ENCODE data around the gene KDM2A. TPM values are rescaled to one million over a fixed set of nuclear protein-coding genes. Genes with fewer than 3 reads are reported as not detected.

The KDM2A gene
- total and polyA plus RNA-seq, 2 of the 13 experiments (the other 11 are each of a cell fraction or from before 2014, with no cell fraction given), result 31.3 to 31.4 TPM

DNA sequence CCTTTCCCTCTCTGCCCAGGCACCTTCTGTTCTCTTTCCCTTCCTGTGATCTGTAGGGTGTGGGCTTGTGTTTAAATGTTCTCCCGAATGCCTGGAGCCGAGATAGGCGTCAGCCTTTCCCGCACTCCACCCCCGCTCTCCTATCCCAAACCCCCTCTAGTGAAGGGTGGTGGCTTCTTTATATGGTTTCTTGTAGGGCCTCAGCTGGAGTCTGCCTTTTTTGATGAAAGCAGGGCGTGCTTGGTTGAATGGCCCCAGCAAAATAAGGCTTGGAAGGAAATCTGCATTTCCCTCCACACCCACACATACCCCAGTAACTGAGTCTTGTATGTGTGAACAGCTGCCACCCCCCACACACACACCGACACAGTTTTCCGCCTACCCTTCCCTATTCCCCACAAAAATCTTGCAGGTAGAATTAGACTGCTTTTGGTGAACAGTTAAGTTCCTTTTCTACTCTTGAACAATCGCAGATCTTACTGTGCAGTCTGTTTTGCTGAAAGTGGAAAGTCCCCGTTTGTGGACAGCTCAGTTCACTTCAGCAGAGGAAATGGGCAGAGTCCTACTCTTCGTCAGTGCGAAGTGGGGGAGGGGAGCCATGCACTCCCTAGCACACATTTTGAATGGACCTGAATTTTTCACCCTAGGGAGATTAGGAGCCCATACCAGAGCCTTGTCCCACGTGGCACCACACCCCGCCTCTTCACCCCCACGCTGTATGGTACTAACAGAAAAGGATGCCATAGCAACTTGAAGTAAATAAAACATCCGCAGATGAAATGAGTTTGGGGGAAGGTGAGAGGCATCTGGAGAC, 121.7 kb downstream of the KDM2A start (continued):
- TF ChIP-seq MXI1 (IDR thresholded peaks at IDR 0.05; ENCODE audit: borderline replicate concordance, low read depth, low read length) (peak; percentile 80; the same call in 1 of the 3 replicates), TAF1 (CRISPR knock-in tag; IDR thresholded peaks at IDR 0.05) (peak; percentile 24; the same call in 1 of the 2 replicates), GZF1 (CRISPR knock-in tag; IDR thresholded peaks at IDR 0.05) (no peak), EP300 (IDR thresholded peaks at IDR 0.05; ENCODE audit: low read depth in 2 of 2, low read length in 2 of 2) (0 out of 4 replicates have a peak, but pooled peaks of 1 of the 2 experiments have one; percentile 13), EP300 (CRISPR knock-in tag; IDR thresholded peaks at IDR 0.05; ENCODE audit: borderline replicate concordance) (no peak), BORCS8-MEF2B (CRISPR knock-in tag; IDR thresholded peaks at IDR 0.05) (0 out of 2 replicates have a peak, but pooled peaks have one; percentile 41), ZNF136 (CRISPR knock-in tag; IDR thresholded peaks at IDR 0.05; ENCODE audit: low read depth) (0 out of 2 replicates have a peak, but pooled peaks have one; percentile 11), ZNF577 (CRISPR knock-in tag; IDR thresholded peaks at IDR 0.05; ENCODE audit: borderline replicate concordance, low read depth) (no peak), KDM2A (CRISPR knock-in tag; IDR thresholded peaks at IDR 0.05; ENCODE audit: borderline replicate concordance, low read depth) (no peak), ZNF878 (CRISPR knock-in tag; IDR thresholded peaks at IDR 0.05) (no peak), ARID2 (CRISPR knock-in tag; IDR thresholded peaks at IDR 0.05; ENCODE audit: borderline replicate concordance) (0 out of 2 replicates have a peak, but pooled peaks have one; percentile 46)
- TF ChIP-seq, protein P1, sequence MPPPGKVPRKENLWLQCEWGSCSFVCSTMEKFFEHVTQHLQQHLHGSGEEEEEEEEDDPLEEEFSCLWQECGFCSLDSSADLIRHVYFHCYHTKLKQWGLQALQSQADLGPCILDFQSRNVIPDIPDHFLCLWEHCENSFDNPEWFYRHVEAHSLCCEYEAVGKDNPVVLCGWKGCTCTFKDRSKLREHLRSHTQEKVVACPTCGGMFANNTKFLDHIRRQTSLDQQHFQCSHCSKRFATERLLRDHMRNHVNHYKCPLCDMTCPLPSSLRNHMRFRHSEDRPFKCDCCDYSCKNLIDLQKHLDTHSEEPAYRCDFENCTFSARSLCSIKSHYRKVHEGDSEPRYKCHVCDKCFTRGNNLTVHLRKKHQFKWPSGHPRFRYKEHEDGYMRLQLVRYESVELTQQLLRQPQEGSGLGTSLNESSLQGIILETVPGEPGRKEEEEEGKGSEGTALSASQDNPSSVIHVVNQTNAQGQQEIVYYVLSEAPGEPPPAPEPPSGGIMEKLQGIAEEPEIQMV (CRISPR knock-in tag; IDR thresholded peaks at IDR 0.05; ENCODE audit: low read depth), result no peak
- TF ChIP-seq, protein P2, sequence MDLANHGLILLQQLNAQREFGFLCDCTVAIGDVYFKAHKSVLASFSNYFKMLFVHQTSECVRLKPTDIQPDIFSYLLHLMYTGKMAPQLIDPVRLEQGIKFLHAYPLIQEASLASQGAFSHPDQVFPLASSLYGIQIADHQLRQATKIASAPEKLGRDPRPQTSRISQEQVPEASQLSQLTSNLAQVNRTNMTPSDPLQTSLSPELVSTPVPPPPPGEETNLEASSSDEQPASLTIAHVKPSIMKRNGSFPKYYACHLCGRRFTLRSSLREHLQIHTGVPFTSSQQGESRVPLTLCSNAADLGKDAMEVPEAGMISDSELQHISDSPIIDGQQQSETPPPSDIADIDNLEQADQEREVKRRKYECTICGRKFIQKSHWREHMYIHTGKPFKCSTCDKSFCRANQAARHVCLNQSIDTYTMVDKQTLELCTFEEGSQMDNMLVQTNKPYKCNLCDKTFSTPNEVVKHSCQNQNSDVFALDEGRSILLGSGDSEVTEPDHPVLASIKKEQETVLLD (CRISPR knock-in tag; IDR thresholded peaks at IDR 0.05; ENCODE audit: low read depth), result no peak
- TF ChIP-seq, protein P3, sequence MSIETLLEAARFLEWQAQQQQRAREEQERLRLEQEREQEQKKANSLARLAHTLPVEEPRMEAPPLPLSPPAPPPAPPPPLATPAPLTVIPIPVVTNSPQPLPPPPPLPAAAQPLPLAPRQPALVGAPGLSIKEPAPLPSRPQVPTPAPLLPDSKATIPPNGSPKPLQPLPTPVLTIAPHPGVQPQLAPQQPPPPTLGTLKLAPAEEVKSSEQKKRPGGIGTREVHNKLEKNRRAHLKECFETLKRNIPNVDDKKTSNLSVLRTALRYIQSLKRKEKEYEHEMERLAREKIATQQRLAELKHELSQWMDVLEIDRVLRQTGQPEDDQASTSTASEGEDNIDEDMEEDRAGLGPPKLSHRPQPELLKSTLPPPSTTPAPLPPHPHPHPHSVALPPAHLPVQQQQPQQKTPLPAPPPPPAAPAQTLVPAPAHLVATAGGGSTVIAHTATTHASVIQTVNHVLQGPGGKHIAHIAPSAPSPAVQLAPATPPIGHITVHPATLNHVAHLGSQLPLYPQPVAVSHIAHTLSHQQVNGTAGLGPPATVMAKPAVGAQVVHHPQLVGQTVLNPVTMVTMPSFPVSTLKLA (IDR thresholded peaks at IDR 0.05), result peak; percentile 86
